ENCODE results near the gene MGAT4A. TPM values are rescaled to one million over a fixed set of nuclear protein-coding genes. Genes with fewer than 3 reads are reported as not detected.

MGAT4A gene
- total and polyA plus RNA-seq, 9 donors: 3.9 to 14.7 (median 12.6) TPM

DNA sequence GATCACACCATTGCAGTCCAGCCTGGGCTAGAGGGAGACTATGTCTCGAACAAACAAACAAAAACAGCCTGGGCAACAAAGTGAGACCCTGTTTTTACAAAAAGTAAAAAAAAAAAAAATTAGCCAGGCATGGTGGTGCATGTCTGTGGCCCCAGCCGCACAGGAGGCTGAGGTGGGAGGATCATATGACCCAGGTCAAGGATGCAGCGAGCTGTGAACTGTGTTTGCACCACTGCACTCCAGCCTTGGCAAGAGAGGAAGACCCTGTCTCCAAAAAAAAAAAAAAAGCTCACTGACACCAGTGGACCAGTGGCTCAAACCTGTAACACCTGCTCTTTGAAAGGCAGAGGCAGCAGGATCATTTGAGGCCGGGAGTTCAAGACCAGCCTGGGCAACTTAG is 82.5 kb downstream of the MGAT4A start:
- Histone ChIP-seq H3K36me3 (no peaks in the 10 kb centered on the region), H3K4me3 (no peak overlapping the region), H3K4me1 (ENCODE audit: insufficient read depth) (no peaks in the 10 kb centered on the region), H3K9me3 (no peaks in the 10 kb centered on the region), H3K27ac (no peak overlapping the region), H3K27me3 (no peaks in the 10 kb centered on the region)
- no peak for DNase-seq
- TF ChIP-seq, protein P1, sequence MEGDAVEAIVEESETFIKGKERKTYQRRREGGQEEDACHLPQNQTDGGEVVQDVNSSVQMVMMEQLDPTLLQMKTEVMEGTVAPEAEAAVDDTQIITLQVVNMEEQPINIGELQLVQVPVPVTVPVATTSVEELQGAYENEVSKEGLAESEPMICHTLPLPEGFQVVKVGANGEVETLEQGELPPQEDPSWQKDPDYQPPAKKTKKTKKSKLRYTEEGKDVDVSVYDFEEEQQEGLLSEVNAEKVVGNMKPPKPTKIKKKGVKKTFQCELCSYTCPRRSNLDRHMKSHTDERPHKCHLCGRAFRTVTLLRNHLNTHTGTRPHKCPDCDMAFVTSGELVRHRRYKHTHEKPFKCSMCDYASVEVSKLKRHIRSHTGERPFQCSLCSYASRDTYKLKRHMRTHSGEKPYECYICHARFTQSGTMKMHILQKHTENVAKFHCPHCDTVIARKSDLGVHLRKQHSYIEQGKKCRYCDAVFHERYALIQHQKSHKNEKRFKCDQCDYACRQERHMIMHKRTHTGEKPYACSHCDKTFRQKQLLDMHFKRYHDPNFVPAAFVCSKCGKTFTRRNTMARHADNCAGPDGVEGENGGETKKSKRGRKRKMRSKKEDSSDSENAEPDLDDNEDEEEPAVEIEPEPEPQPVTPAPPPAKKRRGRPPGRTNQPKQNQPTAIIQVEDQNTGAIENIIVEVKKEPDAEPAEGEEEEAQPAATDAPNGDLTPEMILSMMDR (IDR thresholded peaks at IDR 0.05): no peak
- no peak for TF ChIP-seq EP300 (IDR thresholded peaks at IDR 0.05)
- TF ChIP-seq POLR2A (IDR thresholded peaks at IDR 0.05): no peak
- intact Hi-C loops (cut with DNase I): loop anchor here in 3 of 4 donors (5.0 kb wide), 2 partner anchors 179 to 189 kb away; no protein-coding TSS in a partner anchor
- 74 to 75% (median 75%) methylated on average over 4 of the region's 4 CpGs for WGBS, 3 donors

DNA sequence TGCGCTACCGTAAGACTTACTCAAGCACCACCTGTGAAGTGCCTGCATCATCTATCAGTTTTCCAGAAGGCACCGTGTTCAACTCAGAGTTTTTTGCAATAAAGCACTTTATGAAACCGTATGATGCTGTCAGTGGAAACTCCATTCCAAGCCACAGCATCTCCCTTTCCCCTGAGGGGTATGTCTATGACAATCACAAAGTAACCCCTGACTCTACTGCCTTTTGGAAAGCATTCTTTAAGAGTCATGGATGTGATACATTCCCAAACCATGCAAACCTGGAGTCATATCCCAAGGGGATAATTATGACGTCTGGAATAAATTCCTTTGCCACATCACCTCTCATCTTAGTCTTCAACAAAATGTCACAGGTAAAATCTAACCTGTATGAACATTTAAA is 83.3 kb downstream of the MGAT4A start:
- H3K9me3 ChIP-seq: no peaks in the 10 kb centered on the region
- TF ChIP-seq POLR2A (IDR thresholded peaks at IDR 0.05): no peak
- TF ChIP-seq, protein P1 (IDR thresholded peaks at IDR 0.05): no peak
- no peak for TF ChIP-seq EP300 (IDR thresholded peaks at IDR 0.05)
- WGBS, 3 donors: 70 to 77% (median 76%) methylated on average over 5 of the region's 5 CpGs
- no peaks in the 10 kb centered on the region for H3K27me3 ChIP-seq
- no peaks in the 10 kb centered on the region for H3K36me3 ChIP-seq
- no peak overlapping the region for H3K4me3 ChIP-seq
- no peaks in the 10 kb centered on the region for H3K4me1 ChIP-seq (ENCODE audit: insufficient read depth)
- no peak for DNase-seq
- intact Hi-C loops (cut with DNase I): loop anchor here in 3 of 4 donors (5.0 kb wide), 2 partner anchors 180 to 190 kb away; no protein-coding TSS in a partner anchor
- no peak overlapping the region for H3K27ac ChIP-seq

DNA sequence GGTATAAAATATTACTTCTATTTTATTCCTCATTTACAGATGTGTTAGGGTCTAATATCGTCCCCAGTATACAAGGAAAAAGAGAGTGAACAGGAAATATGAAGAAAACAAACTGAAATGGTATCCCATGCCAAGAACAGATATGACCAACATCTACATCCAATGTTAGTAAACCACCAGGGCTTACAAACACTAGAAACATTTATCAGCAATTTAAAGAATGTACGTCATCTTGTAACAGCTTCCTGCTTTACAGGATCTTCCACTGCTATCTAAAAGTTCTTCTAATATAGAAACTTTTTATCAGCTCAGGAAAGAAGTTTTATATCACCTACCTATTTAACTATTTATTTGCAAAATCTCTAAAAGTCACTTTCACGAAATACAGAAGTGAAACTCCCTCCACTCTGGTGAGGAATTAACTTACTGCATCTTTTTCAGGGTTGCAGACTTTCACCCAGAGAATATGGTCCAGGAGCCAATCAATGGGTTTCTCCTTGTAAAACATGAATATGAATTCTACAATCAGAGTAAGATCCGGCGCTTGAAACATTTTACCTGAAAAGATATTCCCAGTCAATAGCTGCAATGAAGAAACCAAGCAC is 87.3 kb downstream of the MGAT4A start:
- TF ChIP-seq EP300 (IDR thresholded peaks at IDR 0.05) (no peak), POLR2A (IDR thresholded peaks at IDR 0.05) (no peak)
- TF ChIP-seq, protein P1 (IDR thresholded peaks at IDR 0.05): no peak
- Histone ChIP-seq H3K27me3 (no peaks in the 10 kb centered on the region), H3K9me3 (no peaks in the 10 kb centered on the region), H3K36me3 (no peaks in the 10 kb centered on the region), H3K27ac (no peak overlapping the region), H3K4me3 (no peak overlapping the region), H3K4me1 (ENCODE audit: insufficient read depth) (no peaks in the 10 kb centered on the region)
- intact Hi-C loops (cut with DNase I): no loop called here
- DNase-seq: no peak
- 86 to 88% (median 87%) methylated on average over 5 of the region's 5 CpGs for WGBS, 3 donors

GRCh38 chr2:98637401-98638147 is 93.4 kb downstream of the MGAT4A start:
- Histone ChIP-seq H3K36me3 (no peaks in the 10 kb centered on the region), H3K9me3 (no peaks in the 10 kb centered on the region), H3K27me3 (no peaks in the 10 kb centered on the region), H3K4me1 (ENCODE audit: insufficient read depth) (no peaks in the 10 kb centered on the region), H3K27ac (no peak overlapping the region), H3K4me3 (no peak overlapping the region)
- intact Hi-C loops (cut with DNase I): no loop called here
- TF ChIP-seq EP300 (IDR thresholded peaks at IDR 0.05): no peak
- TF ChIP-seq, protein P1 (IDR thresholded peaks at IDR 0.05): no peak
- TF ChIP-seq POLR2A (IDR thresholded peaks at IDR 0.05): no peak
- WGBS, 3 donors: 81 to 89% (median 88%) methylated on average over 10 of the region's 10 CpGs
- no peak for DNase-seq
